GM12878 (cell line): ENCODE measurements around the gene SRRM2. TPM values are rescaled to one million over a fixed set of nuclear protein-coding genes. Genes with fewer than 3 reads are reported as not detected.

Experiments
- ATAC-seq: fragments of 200-7000 bp; cut with Tn5 transposase; 3 replicates; pipeline ENCODE4 v1.9.1; 2020; ENCODE audit warnings: mild to moderate bottlenecking, moderate library complexity
- BruUV-seq: library from RNA; stranded (reverse); fragments of 400-500 nt; replicated peaks from 2 replicates; lab custom pipeline; 2021; lab: Mats Ljungman, UMichigan
- CTCF ChIA-PET: fragments of 300-600 bp; sonication (Branson Sonifier 250); formaldehyde crosslinking; extraction: SDS; loops from one replicate; lab custom pipeline; 2021; ENCODE audit warnings: inconsistent platforms; lab: Yijun Ruan, JAX
- POLR2A ChIA-PET: fragments of 350-600 bp; formaldehyde crosslinking; extraction: SDS; loops from one replicate; lab custom pipeline; 2021; ENCODE audit warnings: inconsistent platforms; lab: Charles Lee
- RAD21 ChIA-PET: fragments of 300-600 bp; sonication (Branson Sonifier 250); formaldehyde crosslinking; loops from one replicate; lab custom pipeline; 2023; ENCODE audit warnings: antibody characterized with exemption; ENCODE audit not compliant: unreplicated experiment; lab: Charles Lee
- SMC1A ChIA-PET: fragments of 300-600 bp; sonication (Branson Sonifier 250); formaldehyde crosslinking; loops from one replicate; lab custom pipeline; 2023; ENCODE audit not compliant: unreplicated experiment, uncharacterized antibody; lab: Charles Lee
- DNase-seq: peaks from one replicate; pipeline ENCODE4 v3.0.0-alpha.2; 2011; ENCODE audit warnings: low read depth, low spot score
- FAIRE-seq: peaks from 3 replicates; lab custom pipeline; 2011; peaks lifted over from hg19 to GRCh38; lab: Jason Lieb, UNC
- H2AFZ ChIP-seq: 2 replicates; pipeline ENCODE4 v1.6.0; 2011; ENCODE audit warnings: low read depth, low read length, control low read depth; ENCODE audit not compliant: control insufficient read depth
- H3K27ac ChIP-seq: 2 replicates; pipeline ENCODE4 v1.5.1; 2011; ENCODE audit warnings: control low read depth; ENCODE audit not compliant: control insufficient read depth, insufficient read depth
- H3K27me3 ChIP-seq, 2 experiments: replicated peaks in 1 of 2; 2 replicates each; pipeline versions ENCODE4 v1.6.0 to v1.6.1; 2011; ENCODE audit warnings: low read length in 1 of 2; ENCODE audit not compliant: control insufficient read depth in 2 of 2, insufficient read depth in 2 of 2
- H3K36me3 ChIP-seq, 2 experiments: 2 replicates each; pipeline ENCODE4 v1.5.1; 2011; ENCODE audit warnings: low read length in 1 of 2; ENCODE audit not compliant: control insufficient read depth in 2 of 2, insufficient read depth in 2 of 2
- H3K4me1 ChIP-seq: 2 replicates; pipeline ENCODE4 v1.6.1; 2011; ENCODE audit warnings: mild to moderate bottlenecking, low read length, moderate library complexity, mixed read lengths; ENCODE audit not compliant: control insufficient read depth, insufficient read depth
- H3K4me2 ChIP-seq: 2 replicates; pipeline ENCODE4 v1.6.0; 2011; ENCODE audit warnings: control low read depth; ENCODE audit not compliant: control insufficient read depth, insufficient read depth
- H3K4me3 ChIP-seq: fragments of 200-600 bp; sonication (generic); 2 replicates; pipeline ENCODE4 v1.5.1; 2016
- H3K79me2 ChIP-seq: 2 replicates; pipeline ENCODE4 v1.6.0; 2011; ENCODE audit warnings: low read length; ENCODE audit not compliant: control insufficient read depth, insufficient read depth
- H3K9ac ChIP-seq: 2 replicates; pipeline ENCODE4 v1.8.0; 2011; ENCODE audit warnings: low read length, control low read depth, mixed read lengths; ENCODE audit not compliant: control insufficient read depth, insufficient read depth
- H3K9me3 ChIP-seq: replicated peaks from 3 replicates; pipeline ENCODE4 v1.5.1; 2011; ENCODE audit warnings: mild to moderate bottlenecking, low read length; ENCODE audit not compliant: control insufficient read depth, insufficient read depth
- H4K20me1 ChIP-seq: 2 replicates; pipeline ENCODE4 v1.6.0; 2011; ENCODE audit not compliant: control insufficient read depth, insufficient read depth
- FOS ChIP-seq: IDR thresholded peaks from 3 replicates; pipeline ENCODE4 v1.6.1; 2011; ENCODE audit warnings: borderline replicate concordance; ENCODE audit not compliant: insufficient read length; ENCODE audit errors: extremely low read depth
- MEF2A ChIP-seq: IDR thresholded peaks from 2 replicates; pipeline ENCODE4 v1.6.1; 2011; ENCODE audit warnings: low read depth, mild to moderate bottlenecking, low read length, moderate library complexity; ENCODE audit not compliant: insufficient read depth
- NRF1 ChIP-seq: conservative IDR thresholded peaks from 2 replicates; pipeline ENCODE4 v1.6.1; 2011; ENCODE audit warnings: mild to moderate bottlenecking, low read depth, low read length, improper control_type of control experiment
- POLR2AphosphoS5 ChIP-seq: IDR thresholded peaks from 2 replicates; pipeline ENCODE4 v1.6.1; 2011; ENCODE audit warnings: mild to moderate bottlenecking, low read length, inconsistent platforms
- USF2 ChIP-seq: IDR thresholded peaks from 2 replicates; pipeline ENCODE4 v1.6.1; 2011; ENCODE audit warnings: low read depth, low read length, improper control_type of control experiment, borderline replicate concordance
- ZBED1 ChIP-seq: IDR thresholded peaks from 2 replicates; pipeline ENCODE4 v1.6.1; 2016; ENCODE audit warnings: borderline replicate concordance
- ZNF217 ChIP-seq: fragments of 450-650 bp; IDR thresholded peaks from 2 replicates; pipeline ENCODE4 v1.6.1; 2017; ENCODE audit warnings: antibody characterized with exemption, mild to moderate bottlenecking
- WGBS: methylation state at CpG from one replicate; pipeline ENCODE4 v1.1.6; 2016; ENCODE audit warnings: low lambda C conversion rate; ENCODE audit not compliant: insufficient replicate concordance, insufficient coverage; ENCODE audit errors: missing lambda C conversion rate; 5-methylcytosine and 5-hydroxymethylcytosine counted together
- in situ Hi-C: fragments of 300-500 bp; cut with MboI; formaldehyde crosslinking; loops from 9 replicates; pipeline ENCODE4 v1.14.3; 2018; ENCODE audit warnings: mixed read lengths
- intact Hi-C: fragments of 100-400 bp; cut with micrococcal nuclease; formaldehyde crosslinking; loops from one replicate; pipeline ENCODE4 v1.14.2; 2022; ENCODE audit not compliant: unreplicated experiment
- polyA plus RNA-seq, 11 experiments: library from polyadenylated mRNA; depleted of rRNA in 4 of 11; unstranded in 6 of 11; stranded (reverse) in 5 of 11; fragments of >200 nt; fragmentation: Nextera tagmentation in 4 of 11; fragmentation: Illumina TruSeq in 1 of 11; extraction: Ambion mirVana in 4 of 11; extraction: Trizol in 1 of 11; gene quantifications; 1 replicate in 1 of 11; 2 replicates in 10 of 11; pipeline versions ENCODE4 v1.2.1 to v1.2.3, GENCODE V29; 2011 to 2016; ENCODE audit warnings: inconsistent platforms in 2 of 11, missing spikeins in 2 of 11, low read depth in 1 of 11
- total RNA-seq, 4 experiments: library from RNA; depleted of rRNA in 3 of 4; stranded (reverse); fragments of >200 nt in 3 of 4; fragmentation: Illumina TruSeq in 1 of 4; extraction: Trizol in 1 of 4; gene quantifications; 2 replicates each; pipeline versions ENCODE4 v1.2.1 to v1.2.3, GENCODE V29; 2013 to 2021
- TF ChIP-seq, protein P1 (sequence below): fragments of 450-650 bp; formaldehyde crosslinking; IDR thresholded peaks from 2 replicates; pipeline ENCODE4 v1.4.0; 2022; ENCODE audit warnings: mild to moderate bottlenecking, moderate library complexity
- TF ChIP-seq, protein P2 (sequence below): IDR thresholded peaks from 2 replicates; pipeline ENCODE4 v1.6.1; 2012; ENCODE audit warnings: low read depth, low read length, improper control_type of control experiment
- TF ChIP-seq, protein P3 (sequence below): IDR thresholded peaks from 2 replicates; pipeline ENCODE4 v1.6.1; 2012; ENCODE audit warnings: low read length, inconsistent platforms

The SRRM2 gene
- total and polyA plus RNA-seq, 10 of the 15 experiments (the other 5 are each of a cell fraction or from before 2014, with no cell fraction given): 30.1 to 502 (median 196) TPM

GRCh38 chr16:2799859-2800226 is 47.4 kb downstream of the SRRM2 start (continued):
- TF ChIP-seq, protein P1, sequence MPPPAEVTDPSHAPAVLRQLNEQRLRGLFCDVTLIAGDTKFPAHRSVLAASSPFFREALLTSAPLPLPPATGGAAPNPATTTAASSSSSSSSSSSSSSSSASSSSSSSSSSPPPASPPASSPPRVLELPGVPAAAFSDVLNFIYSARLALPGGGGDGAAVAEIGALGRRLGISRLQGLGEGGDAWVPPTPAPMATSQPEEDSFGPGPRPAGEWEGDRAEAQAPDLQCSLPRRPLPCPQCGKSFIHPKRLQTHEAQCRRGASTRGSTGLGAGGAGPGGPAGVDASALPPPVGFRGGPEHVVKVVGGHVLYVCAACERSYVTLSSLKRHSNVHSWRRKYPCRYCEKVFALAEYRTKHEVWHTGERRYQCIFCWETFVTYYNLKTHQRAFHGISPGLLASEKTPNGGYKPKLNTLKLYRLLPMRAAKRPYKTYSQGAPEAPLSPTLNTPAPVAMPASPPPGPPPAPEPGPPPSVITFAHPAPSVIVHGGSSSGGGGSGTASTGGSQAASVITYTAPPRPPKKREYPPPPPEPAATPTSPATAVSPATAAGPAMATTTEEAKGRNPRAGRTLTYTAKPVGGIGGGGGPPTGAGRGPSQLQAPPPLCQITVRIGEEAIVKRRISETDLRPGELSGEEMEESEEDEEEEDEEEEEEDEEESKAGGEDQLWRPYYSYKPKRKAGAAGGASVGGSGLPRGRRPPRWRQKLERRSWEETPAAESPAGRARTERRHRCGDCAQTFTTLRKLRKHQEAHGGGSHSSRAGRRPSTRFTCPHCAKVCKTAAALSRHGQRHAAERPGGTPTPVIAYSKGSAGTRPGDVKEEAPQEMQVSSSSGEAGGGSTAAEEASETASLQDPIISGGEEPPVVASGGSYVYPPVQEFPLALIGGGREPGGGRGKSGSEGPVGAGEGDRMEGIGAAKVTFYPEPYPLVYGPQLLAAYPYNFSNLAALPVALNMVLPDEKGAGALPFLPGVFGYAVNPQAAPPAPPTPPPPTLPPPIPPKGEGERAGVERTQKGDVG (CRISPR knock-in tag): no peak
- TF ChIP-seq POLR2AphosphoS5 (no peak), NRF1 (no peak)

DNA sequence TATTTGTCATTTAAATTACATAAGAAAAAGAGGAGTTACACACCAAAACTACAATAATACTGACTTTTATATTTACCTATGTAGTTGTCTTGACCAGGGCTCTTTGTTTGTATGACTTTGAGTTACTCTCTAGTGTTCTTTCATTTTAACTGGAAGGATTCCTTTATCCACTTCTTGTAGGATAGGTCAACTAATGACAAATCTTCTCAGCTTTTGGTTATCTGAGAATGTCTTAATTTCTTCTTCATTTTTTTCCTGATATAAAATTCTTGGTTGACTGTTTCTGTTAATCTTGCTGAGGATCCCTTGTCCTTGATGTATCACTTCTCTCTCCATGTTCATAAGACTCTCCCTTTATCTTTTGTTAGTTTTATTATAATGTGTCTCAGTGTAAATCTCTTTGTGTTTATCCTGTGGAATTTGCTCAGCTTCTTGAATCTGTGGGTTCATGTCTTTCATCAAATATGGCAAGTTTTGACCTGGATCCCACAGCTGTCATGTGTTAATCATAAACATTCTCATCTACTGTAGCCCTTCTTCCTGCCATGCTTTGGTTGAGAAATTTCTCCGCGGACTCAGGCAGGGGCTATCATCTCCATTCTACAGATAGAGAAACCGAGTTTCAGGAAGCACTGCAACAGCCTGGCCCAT is 51.2 kb downstream of the SRRM2 start:
- no peak for FAIRE-seq
- CTCF ChIA-PET: no interaction called here
- RAD21 ChIA-PET: no interaction called here
- H3K27ac ChIP-seq: no peak overlapping the region
- H3K79me2 ChIP-seq: no peaks in the 10 kb centered on the region
- in situ Hi-C loops (no loop called here), intact Hi-C loops (loop anchor here (10.0 kb wide), 1 partner anchor 51 kb away; the partner anchor contains the start of gene PRSS22)
- H4K20me1 ChIP-seq: no peaks in the 10 kb centered on the region
- H3K4me1 ChIP-seq: no peaks in the 10 kb centered on the region
- H3K9me3 ChIP-seq: no peaks in the 10 kb centered on the region
- H3K4me2 ChIP-seq: no peak overlapping the region
- ATAC-seq: no peak
- SMC1A ChIA-PET: no interaction called here
- WGBS: 30% methylated on average over 3 of the region's 3 CpGs
- H3K9ac ChIP-seq: no peak overlapping the region
- H3K27me3 ChIP-seq: peaks cover 0 to 1% of the 10 kb centered on the region in 2 experiments; a peak in 1 of 4 replicates
- POLR2A ChIA-PET: no interaction called here
- no peak for DNase-seq
- H2AFZ ChIP-seq: no peak overlapping the region
- no TSS peak for BruUV-seq
- no peaks in the 10 kb centered on the region for H3K36me3 ChIP-seq
- H3K4me3 ChIP-seq: no peak overlapping the region
- no peak for TF ChIP-seq USF2
- TF ChIP-seq ZBED1: no peak
- TF ChIP-seq, protein P2, sequence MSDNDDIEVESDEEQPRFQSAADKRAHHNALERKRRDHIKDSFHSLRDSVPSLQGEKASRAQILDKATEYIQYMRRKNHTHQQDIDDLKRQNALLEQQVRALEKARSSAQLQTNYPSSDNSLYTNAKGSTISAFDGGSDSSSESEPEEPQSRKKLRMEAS: no peak
- TF ChIP-seq FOS: no peak
- TF ChIP-seq ZNF217: no peak
- TF ChIP-seq, protein P3, sequence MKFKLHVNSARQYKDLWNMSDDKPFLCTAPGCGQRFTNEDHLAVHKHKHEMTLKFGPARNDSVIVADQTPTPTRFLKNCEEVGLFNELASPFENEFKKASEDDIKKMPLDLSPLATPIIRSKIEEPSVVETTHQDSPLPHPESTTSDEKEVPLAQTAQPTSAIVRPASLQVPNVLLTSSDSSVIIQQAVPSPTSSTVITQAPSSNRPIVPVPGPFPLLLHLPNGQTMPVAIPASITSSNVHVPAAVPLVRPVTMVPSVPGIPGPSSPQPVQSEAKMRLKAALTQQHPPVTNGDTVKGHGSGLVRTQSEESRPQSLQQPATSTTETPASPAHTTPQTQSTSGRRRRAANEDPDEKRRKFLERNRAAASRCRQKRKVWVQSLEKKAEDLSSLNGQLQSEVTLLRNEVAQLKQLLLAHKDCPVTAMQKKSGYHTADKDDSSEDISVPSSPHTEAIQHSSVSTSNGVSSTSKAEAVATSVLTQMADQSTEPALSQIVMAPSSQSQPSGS: no peak
- no peak for TF ChIP-seq MEF2A
